Neural cell (in vitro differentiated cells): ENCODE results near the gene TRIM47. TPM values are rescaled to one million over a fixed set of nuclear protein-coding genes. Genes with fewer than 3 reads are reported as not detected.
"Not testable (repeated sequence)": the region's sequence is repeated elsewhere in the genome, so short reads cannot be mapped to it uniquely, and the experiment has no call there.

Experiments
- H2AFZ ChIP-seq: fragments of 200-600, 300-800 bp; sonication (generic), shearing (Covaris generic); 2 replicates; pipeline ENCODE4 v1.6.0; 2014; ENCODE audit warnings: low read depth, mild to moderate bottlenecking, antibody characterized with exemption, low read length, moderate library complexity
- H3F3A ChIP-seq: fragments of 200-600 bp; shearing (Covaris generic); 2 replicates; pipeline ENCODE4 v1.6.1; 2016; ENCODE audit warnings: mild to moderate bottlenecking, moderate library complexity, mixed read lengths, antibody characterized with exemption, low read length; ENCODE audit not compliant: insufficient read depth, poor library complexity, severe bottlenecking
- H3K27ac ChIP-seq: fragments of 200-600, 300-800 bp; sonication (generic), shearing (Covaris generic); 2 replicates; pipeline ENCODE4 v1.5.1; 2014; ENCODE audit warnings: mild to moderate bottlenecking, low read length, moderate library complexity
- H3K27me3 ChIP-seq: fragments of 300-800, 200-600 bp; sonication (generic), shearing (Covaris generic); 2 replicates; pipeline ENCODE4 v1.6.0; 2014; ENCODE audit warnings: mild to moderate bottlenecking, low read depth, low read length, moderate library complexity; ENCODE audit not compliant: insufficient read depth
- H3K36me3 ChIP-seq: fragments of 300-800, 200-600 bp; sonication (generic), shearing (Covaris generic); 2 replicates; pipeline ENCODE4 v1.5.1; 2014; ENCODE audit warnings: mild to moderate bottlenecking, antibody characterized with exemption, low read length, moderate library complexity; ENCODE audit not compliant: insufficient read depth
- H3K4me2 ChIP-seq: fragments of 300-800, 200-600 bp; sonication (generic), shearing (Covaris generic); 2 replicates; pipeline ENCODE4 v1.6.0; 2014; ENCODE audit warnings: mild to moderate bottlenecking, low read length
- H3K4me3 ChIP-seq: fragments of 300-800, 200-600 bp; sonication (generic), shearing (Covaris generic); 2 replicates; pipeline ENCODE4 v1.5.1; 2014; ENCODE audit warnings: mild to moderate bottlenecking, low read length, moderate library complexity
- H3K79me2 ChIP-seq: fragments of 200-600 bp; shearing (Covaris generic); replicated peaks from 2 replicates; pipeline ENCODE4 v1.6.0; 2014; ENCODE audit warnings: mild to moderate bottlenecking, low read length, moderate library complexity; ENCODE audit not compliant: insufficient read depth
- H3K9ac ChIP-seq: fragments of 300-800, 200-600 bp; sonication (generic), shearing (Covaris generic); 2 replicates; pipeline ENCODE4 v1.6.1; 2016; ENCODE audit warnings: mild to moderate bottlenecking, low read length, mixed read lengths
- H3K9me2 ChIP-seq: fragments of 200-600 bp; shearing (Covaris generic); 2 replicates; pipeline ENCODE4 v1.6.1; 2016; ENCODE audit warnings: mild to moderate bottlenecking, low read length, mixed read lengths; ENCODE audit not compliant: insufficient read depth
- H3K9me3 ChIP-seq: fragments of 200-600, 300-800 bp; sonication (generic), shearing (Covaris generic); 2 replicates; pipeline ENCODE4 v1.6.1; 2016; ENCODE audit warnings: mild to moderate bottlenecking, mixed run types, low read length, moderate library complexity, mixed read lengths
- H4K20me1 ChIP-seq: fragments of 200-600 bp; shearing (Covaris generic); 2 replicates; pipeline ENCODE4 v1.6.1; 2016; ENCODE audit warnings: mild to moderate bottlenecking, mixed run types; ENCODE audit not compliant: insufficient read depth
- CTCF ChIP-seq: fragments of 450-650 bp; IDR thresholded peaks from 2 replicates; pipeline ENCODE4 v1.5.1; 2014; ENCODE audit warnings: antibody characterized with exemption, mild to moderate bottlenecking, moderate library complexity; ENCODE audit not compliant: poor library complexity, severe bottlenecking
- EP300 ChIP-seq: fragments of 450-650 bp; conservative IDR thresholded peaks from 2 replicates; pipeline ENCODE4 v1.6.1; 2014; ENCODE audit warnings: antibody characterized with exemption, mild to moderate bottlenecking, moderate library complexity; ENCODE audit not compliant: poor library complexity, severe bottlenecking
- EZH2 ChIP-seq: fragments of 200-600, 300-800 bp; shearing (Covaris generic), sonication (generic); IDR thresholded peaks from 2 replicates; pipeline ENCODE4 v1.6.1; 2014; ENCODE audit warnings: antibody characterized with exemption, low read length, borderline replicate concordance, mild to moderate bottlenecking; ENCODE audit not compliant: insufficient read depth, poor library complexity, severe bottlenecking
- MXI1 ChIP-seq: fragments of 450-650 bp; conservative IDR thresholded peaks from 2 replicates; pipeline ENCODE4 v1.6.1; 2014; ENCODE audit warnings: antibody characterized with exemption, mild to moderate bottlenecking; ENCODE audit not compliant: poor library complexity, severe bottlenecking
- POLR2AphosphoS5 ChIP-seq: IDR thresholded peaks from 2 replicates; pipeline ENCODE4 v1.6.1; 2012
- RAD21 ChIP-seq: fragments of 450-650 bp; conservative IDR thresholded peaks from 2 replicates; pipeline ENCODE4 v1.6.1; 2014; ENCODE audit warnings: antibody characterized with exemption, mild to moderate bottlenecking, moderate library complexity
- REST ChIP-seq: IDR thresholded peaks from 2 replicates; pipeline ENCODE4 v1.6.1; 2012; ENCODE audit warnings: borderline replicate concordance
- SMC3 ChIP-seq: fragments of 450-650 bp; conservative IDR thresholded peaks from 2 replicates; pipeline ENCODE4 v1.6.1; 2014; ENCODE audit warnings: antibody characterized with exemption, mild to moderate bottlenecking, moderate library complexity; ENCODE audit not compliant: poor library complexity
- TAF1 ChIP-seq: IDR thresholded peaks from 2 replicates; pipeline ENCODE4 v1.6.1; 2012; ENCODE audit warnings: low read depth
- polyA plus RNA-seq: library from polyadenylated mRNA; depleted of rRNA; stranded (reverse); fragments of >200 nt; gene quantifications from 2 replicates; pipeline ENCODE4 v1.2.3, GENCODE V29; 2014

Gene TRIM47
- polyA plus RNA-seq, 1 donor from 2014 or later: 0.67 TPM

GRCh38 chr17:75853433-75853832, 24.9 kb downstream of the TRIM47 start:
- no peak overlapping the region for H3K27ac ChIP-seq

GRCh38 chr17:75851693-75851991, 26.7 kb downstream of the TRIM47 start:
- H3K9ac ChIP-seq, H3K4me3 ChIP-seq: not testable (repeated sequence)

More at GRCh38 chr17:75853433-75853832, 24.9 kb downstream of the TRIM47 start:
- Histone ChIP-seq H3K9me2 (no peaks in the 10 kb centered on the region), H3K36me3 (no peaks in the 10 kb centered on the region), H3F3A (peaks cover 8% of the 10 kb centered on the region), H3K27me3 (no peaks in the 10 kb centered on the region), H3K79me2 (peaks cover 10% of the 10 kb centered on the region), H3K9ac (no peak overlapping the region), H3K4me3 (no peak overlapping the region), H4K20me1 (no peaks in the 10 kb centered on the region), H3K9me3 (no peaks in the 10 kb centered on the region), H3K4me2 (no peak overlapping the region), H2AFZ (no peak overlapping the region)
- TF ChIP-seq EZH2: no peak

GRCh38 chr17:75850928-75851692, 27.3 kb downstream of the TRIM47 start:
- no peaks in the 10 kb centered on the region for H4K20me1 ChIP-seq
- H3K4me3 ChIP-seq: no peak overlapping the region
- no peaks in the 10 kb centered on the region for H3K9me3 ChIP-seq
- H3K36me3 ChIP-seq: no peaks in the 10 kb centered on the region
- no peak overlapping the region for H3K4me2 ChIP-seq
- H2AFZ ChIP-seq: no peak overlapping the region
- H3K27me3 ChIP-seq: no peaks in the 10 kb centered on the region
- no peak for TF ChIP-seq MXI1
- H3F3A ChIP-seq: peaks cover 2% of the 10 kb centered on the region
- no peak overlapping the region for H3K27ac ChIP-seq
- no peak overlapping the region for H3K9ac ChIP-seq
- H3K79me2 ChIP-seq: peaks cover 10% of the 10 kb centered on the region
- H3K9me2 ChIP-seq: no peaks in the 10 kb centered on the region

More at GRCh38 chr17:75851693-75851991, 26.7 kb downstream of the TRIM47 start:
- H3F3A ChIP-seq, H3K9me2 ChIP-seq, H4K20me1 ChIP-seq, H3K4me2 ChIP-seq, H3K9me3 ChIP-seq, H2AFZ ChIP-seq, H3K27me3 ChIP-seq, H3K27ac ChIP-seq, H3K79me2 ChIP-seq, H3K36me3 ChIP-seq: not testable (repeated sequence)

GRCh38 chr17:75849724-75850123, 28.7 kb downstream of the TRIM47 start:
- Histone ChIP-seq H3K9me3 (no peaks in the 10 kb centered on the region), H3K36me3 (no peaks in the 10 kb centered on the region), H3K27me3 (no peaks in the 10 kb centered on the region), H3F3A (no peaks in the 10 kb centered on the region), H3K4me3 (no peak overlapping the region), H2AFZ (no peak overlapping the region), H3K9ac (no peak overlapping the region), H4K20me1 (no peaks in the 10 kb centered on the region), H3K79me2 (peaks cover 8% of the 10 kb centered on the region), H3K27ac (no peak overlapping the region), H3K4me2 (no peak overlapping the region), H3K9me2 (no peaks in the 10 kb centered on the region)
- TF ChIP-seq RAD21 (no peak), EZH2 (no peak), TAF1 (no peak), MXI1 (no peak), CTCF (no peak), EP300 (no peak), SMC3 (no peak), REST (no peak), POLR2AphosphoS5 (no peak)
